GM13976 (cell line): ENCODE measurements around the gene TGM6.

Experiments used
- DNase-seq: peaks from one replicate; pipeline ENCODE4 v3.0.0; 2012; ENCODE audit warnings: low spot score
- in situ Hi-C: fragments of 300-500 bp; cut with MboI; formaldehyde crosslinking; loops from one replicate; pipeline ENCODE4 v1.12.0; 2022; ENCODE audit warnings: low sequenced_read_pairs, mixed read lengths, inconsistent platforms; ENCODE audit not compliant: unreplicated experiment
- TF ChIP-seq, protein P1 (sequence below): IDR thresholded peaks from 2 replicates; pipeline ENCODE4 v1.5.1; 2012; ENCODE audit warnings: borderline replicate concordance, mild to moderate bottlenecking; ENCODE audit not compliant: insufficient read depth; ENCODE audit errors: extremely low read depth, missing control alignments, control extremely low read depth

The TGM6 gene

GRCh38 chr20:2380601-2381000, at the start of gene TGM6:
TGM6 (plus strand) TSS chr20:2380901; CDS start chr20:2380969, 68 bp downstream.
- TF ChIP-seq, protein P1, sequence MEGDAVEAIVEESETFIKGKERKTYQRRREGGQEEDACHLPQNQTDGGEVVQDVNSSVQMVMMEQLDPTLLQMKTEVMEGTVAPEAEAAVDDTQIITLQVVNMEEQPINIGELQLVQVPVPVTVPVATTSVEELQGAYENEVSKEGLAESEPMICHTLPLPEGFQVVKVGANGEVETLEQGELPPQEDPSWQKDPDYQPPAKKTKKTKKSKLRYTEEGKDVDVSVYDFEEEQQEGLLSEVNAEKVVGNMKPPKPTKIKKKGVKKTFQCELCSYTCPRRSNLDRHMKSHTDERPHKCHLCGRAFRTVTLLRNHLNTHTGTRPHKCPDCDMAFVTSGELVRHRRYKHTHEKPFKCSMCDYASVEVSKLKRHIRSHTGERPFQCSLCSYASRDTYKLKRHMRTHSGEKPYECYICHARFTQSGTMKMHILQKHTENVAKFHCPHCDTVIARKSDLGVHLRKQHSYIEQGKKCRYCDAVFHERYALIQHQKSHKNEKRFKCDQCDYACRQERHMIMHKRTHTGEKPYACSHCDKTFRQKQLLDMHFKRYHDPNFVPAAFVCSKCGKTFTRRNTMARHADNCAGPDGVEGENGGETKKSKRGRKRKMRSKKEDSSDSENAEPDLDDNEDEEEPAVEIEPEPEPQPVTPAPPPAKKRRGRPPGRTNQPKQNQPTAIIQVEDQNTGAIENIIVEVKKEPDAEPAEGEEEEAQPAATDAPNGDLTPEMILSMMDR, result no peak
- in situ Hi-C loops, result no loop called here

DNA sequence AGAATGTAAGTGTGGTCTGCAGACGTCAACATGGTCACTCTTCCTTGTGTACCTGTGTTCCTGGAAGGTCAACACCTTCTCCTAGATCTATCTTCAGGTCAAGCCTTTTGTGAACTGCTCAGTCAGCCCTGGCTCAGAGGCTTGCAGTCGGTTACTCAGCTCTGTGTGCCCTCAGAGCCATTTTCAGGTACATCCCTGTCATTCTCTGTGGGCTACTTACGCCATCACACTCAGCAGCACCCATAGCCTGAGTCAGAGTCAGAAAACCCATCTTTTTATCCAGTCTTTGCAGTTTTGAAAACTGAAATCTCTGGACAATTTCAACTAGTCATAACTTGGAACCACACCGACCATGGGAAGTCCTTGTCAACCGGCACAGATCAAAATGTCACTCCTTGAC, 49.6 kb upstream of the TGM6 start:
- no peak for DNase-seq
- TF ChIP-seq, protein P1, result no peak
- in situ Hi-C loops, result no loop called here

More at GRCh38 chr20:2380601-2381000, at the start of gene TGM6:
- no peak for DNase-seq

DNA sequence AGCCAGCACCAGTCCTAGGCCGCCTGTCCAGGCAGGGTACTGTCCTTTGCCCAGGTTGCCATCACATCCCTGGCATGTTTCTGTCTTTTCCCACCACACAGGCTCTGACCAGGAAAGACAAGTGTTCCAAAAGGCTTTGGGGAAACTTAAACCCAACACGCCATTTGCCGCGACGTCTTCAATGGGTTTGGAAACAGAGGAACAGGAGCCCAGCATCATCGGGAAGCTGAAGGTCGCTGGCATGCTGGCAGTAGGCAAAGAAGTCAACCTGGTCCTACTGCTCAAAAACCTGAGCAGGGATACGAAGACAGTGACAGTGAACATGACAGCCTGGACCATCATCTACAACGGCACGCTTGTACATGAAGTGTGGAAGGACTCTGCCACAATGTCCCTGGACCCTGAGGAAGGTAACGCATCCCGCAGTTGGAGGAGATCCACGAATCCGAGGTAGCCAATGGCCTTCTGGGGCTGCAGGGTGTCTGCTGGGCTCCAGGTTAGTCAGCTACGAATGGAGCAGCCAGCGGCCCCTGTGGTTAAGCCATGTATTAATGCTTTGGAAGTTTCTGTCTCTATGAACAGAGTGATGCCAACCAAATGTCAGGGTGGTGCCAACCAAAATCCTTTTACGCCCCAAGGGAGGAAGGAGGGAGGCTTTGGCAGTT, 48.7 kb upstream of the TGM6 start:
- in situ Hi-C loops, result no loop called here
- TF ChIP-seq, protein P1, result no peak

GRCh38 chr20:2332711-2333110, 48.0 kb upstream of the TGM6 start:
- TF ChIP-seq, protein P1, result no peak
- in situ Hi-C loops, result no loop called here

More for the DNA sequence above, 48.7 kb upstream of the TGM6 start:
- DNase-seq, result no peak

DNA sequence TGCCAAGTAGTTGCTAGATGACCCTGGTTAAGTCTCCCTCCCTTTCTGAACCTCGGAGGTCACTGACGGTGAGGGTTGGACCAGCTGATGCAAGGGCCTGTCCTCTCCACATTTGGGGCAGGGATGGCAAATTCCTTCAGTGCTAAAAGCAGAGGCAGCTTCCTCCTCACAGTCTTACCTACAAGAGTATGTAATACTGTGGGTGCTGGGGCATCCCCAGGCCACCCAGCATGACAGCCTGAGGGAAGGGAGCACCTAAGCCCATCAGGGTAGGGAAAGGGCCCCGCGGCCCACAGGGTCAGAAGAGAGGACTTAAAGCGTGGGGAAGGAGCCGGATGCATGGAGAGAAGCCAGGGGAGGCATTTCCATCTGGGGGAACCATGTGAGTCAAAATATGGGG, 46.9 kb upstream of the TGM6 start:
- TF ChIP-seq, protein P1, result no peak
- no peak for DNase-seq
- in situ Hi-C loops, result no loop called here

More at GRCh38 chr20:2332711-2333110, 48.0 kb upstream of the TGM6 start:
- no peak for DNase-seq

GRCh38 chr20:2335096-2335870, 45.4 kb upstream of the TGM6 start:
- in situ Hi-C loops, result no loop called here
- TF ChIP-seq, protein P1, result no peak
- no peak for DNase-seq
